Kidney epithelial cell (primary cell): ENCODE measurements around the gene RHOU. TPM values are rescaled to one million over a fixed set of nuclear protein-coding genes. Genes with fewer than 3 reads are reported as not detected.

ENCODE experiments used
- DNase-seq: peaks from one replicate; pipeline ENCODE4 v3.0.0-alpha.2; 2010; ENCODE audit warnings: low read depth
- H3K27me3 ChIP-seq: 2 replicates; pipeline ENCODE4 v1.6.0; 2011; ENCODE audit warnings: low read length; ENCODE audit not compliant: control insufficient read depth, insufficient read depth
- H3K36me3 ChIP-seq: 2 replicates; pipeline ENCODE4 v1.5.1; 2011; ENCODE audit warnings: low read length; ENCODE audit not compliant: control insufficient read depth, insufficient read depth
- H3K4me3 ChIP-seq: 2 replicates; pipeline ENCODE4 v1.5.1; 2011; ENCODE audit warnings: low read depth, mild to moderate bottlenecking, control low read depth, low read length
- CTCF ChIP-seq: IDR thresholded peaks from 2 replicates; pipeline ENCODE4 v1.5.1; 2011; ENCODE audit warnings: mild to moderate bottlenecking, moderate library complexity, low read length, control low read depth, inconsistent platforms; ENCODE audit not compliant: insufficient read depth, poor library complexity, severe bottlenecking
- total RNA-seq: library from RNA; depleted of rRNA; stranded (reverse); fragments of >200 nt; gene quantifications from 2 replicates; pipeline ENCODE4 v1.2.3, GENCODE V29; 2015

Gene RHOU
- total RNA-seq, 1 donor from 2014 or later, result 1.0 TPM

GRCh38 chr1:228732426-228732825 is 2.9 kb upstream of the RHOU start:
- no peak overlapping the region for H3K4me3 ChIP-seq
- TF ChIP-seq CTCF, result no peak
- DNase-seq, result no peak
- peaks cover 18% of the 10 kb centered on the region for H3K27me3 ChIP-seq
- no peaks in the 10 kb centered on the region for H3K36me3 ChIP-seq

- H3K4me3 ChIP-seq, result no peak overlapping the region
- TF ChIP-seq CTCF, result no peak
- H3K36me3 ChIP-seq, result no peaks in the 10 kb centered on the region
- no peak for DNase-seq
- H3K27me3 ChIP-seq, result peaks cover 21% of the 10 kb centered on the region
These were observed 1.7 kb upstream of the RHOU start for GRCh38 chr1:228733576-228733975.

DNA sequence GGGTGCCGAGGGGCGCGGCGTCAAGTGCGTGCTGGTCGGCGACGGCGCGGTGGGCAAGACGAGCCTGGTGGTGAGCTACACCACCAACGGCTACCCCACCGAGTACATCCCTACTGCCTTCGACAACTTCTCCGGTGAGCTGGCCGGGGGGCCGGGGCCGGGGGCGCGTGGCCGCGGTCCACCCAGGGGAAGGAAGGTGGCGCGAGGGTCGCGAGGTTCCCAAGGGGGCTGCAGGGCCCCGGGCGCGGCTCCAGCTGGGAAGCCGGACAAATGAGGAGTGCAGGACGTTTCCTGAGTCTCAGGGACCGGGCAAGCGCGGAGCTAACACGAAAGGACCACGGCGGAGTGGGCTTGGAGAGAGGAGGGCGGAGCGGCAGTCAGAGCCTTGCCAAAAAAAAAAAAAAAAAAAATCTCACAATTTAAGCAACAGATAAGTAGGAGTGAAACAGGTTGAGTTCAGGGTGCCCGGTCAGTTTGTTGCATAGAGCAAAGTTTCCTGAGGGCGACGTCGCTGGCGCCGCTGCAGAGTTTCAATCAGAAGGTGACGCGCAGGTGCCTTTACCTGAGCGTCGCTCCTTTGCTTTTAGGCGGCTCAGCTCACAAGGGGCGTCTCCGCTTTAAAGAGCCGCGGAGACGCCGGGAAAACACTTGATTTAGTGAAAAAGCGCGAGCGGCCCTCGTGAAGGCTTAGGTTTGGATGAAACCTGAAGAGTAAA is 750 bp downstream of the RHOU start:
- H3K4me3 ChIP-seq, result peak overlapping the region; percentile 66
- peaks cover 19% of the 10 kb centered on the region for H3K27me3 ChIP-seq
- H3K36me3 ChIP-seq, result no peaks in the 10 kb centered on the region
- no peak for DNase-seq
- no peak for TF ChIP-seq CTCF

DNA sequence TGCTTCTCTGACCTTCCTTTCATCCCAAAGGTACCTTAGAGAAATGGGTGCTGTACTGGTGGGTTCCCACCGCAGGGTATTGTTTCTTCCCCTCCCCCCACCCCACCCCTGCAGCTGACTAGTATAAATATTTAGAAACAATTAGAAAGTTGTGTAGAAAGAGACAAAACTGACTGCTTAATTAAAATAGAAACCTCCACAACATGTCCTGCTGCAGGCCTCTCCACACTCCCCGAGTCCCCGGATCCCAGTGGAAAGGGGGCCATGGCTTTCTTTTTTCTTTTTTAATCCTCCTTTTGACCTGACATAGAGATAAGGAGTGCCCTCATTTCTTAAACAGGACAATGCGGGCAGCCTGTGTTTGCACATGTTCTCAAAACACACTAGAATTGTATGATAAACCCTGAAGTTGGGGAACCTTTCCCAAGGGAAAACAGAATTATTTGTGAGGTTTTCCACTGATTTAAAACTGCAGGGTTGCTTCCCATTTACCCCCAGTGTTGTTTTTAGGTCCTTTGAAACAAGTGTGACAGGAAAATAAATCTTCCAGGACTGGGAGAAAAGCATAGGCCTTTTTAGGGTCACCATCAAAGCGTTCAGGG is 1.7 kb downstream of the RHOU start:
- peaks cover 19% of the 10 kb centered on the region for H3K27me3 ChIP-seq
- TF ChIP-seq CTCF, result no peak
- no peak overlapping the region for H3K4me3 ChIP-seq
- DNase-seq, result no peak
- H3K36me3 ChIP-seq, result no peaks in the 10 kb centered on the region

DNA sequence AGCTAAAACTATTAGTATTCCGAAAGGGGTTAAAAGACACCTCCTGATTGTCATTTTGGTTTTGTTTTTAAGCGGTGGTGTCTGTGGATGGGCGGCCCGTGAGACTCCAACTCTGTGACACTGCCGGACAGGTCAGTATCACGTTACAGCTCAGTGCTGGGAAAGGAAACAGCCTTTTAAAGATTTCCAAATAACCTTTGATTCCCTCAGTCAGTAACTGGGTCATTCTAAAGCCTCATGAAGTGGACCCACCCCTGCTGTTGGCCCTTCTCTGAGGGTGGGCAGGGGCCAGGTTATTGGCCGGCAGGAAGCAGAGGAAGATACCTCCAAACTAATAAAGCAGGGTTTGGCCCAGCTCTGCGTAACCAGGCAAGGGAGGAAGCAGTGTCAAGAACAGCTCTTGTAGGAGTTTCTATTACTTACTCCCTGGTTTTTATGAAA is 2.3 kb downstream of the RHOU start:
- TF ChIP-seq CTCF, result no peak
- Histone ChIP-seq H3K27me3 (peaks cover 19% of the 10 kb centered on the region), H3K4me3 (no peak overlapping the region), H3K36me3 (no peaks in the 10 kb centered on the region)
- DNase-seq, result no peak
